ENCODE data around the gene CHDH.

The CHDH gene

GRCh38 chr3:53824795-53825194, 21.4 kb downstream of the CHDH start:
- in situ Hi-C loops (cut with MboI; ENCODE audit: low sequenced_read_pairs): no loop called here
- H3K27me3 ChIP-seq (ENCODE audit: low read depth): no peaks in the 10 kb centered on the region

GRCh38 chr3:53823956-53824657, 22.1 kb downstream of the CHDH start:
- peaks cover 12% of the 10 kb centered on the region for H3K36me3 ChIP-seq (replicated peaks)
- in situ Hi-C loops (cut with MboI; ENCODE audit: low sequenced_read_pairs): no loop called here
- H3K27me3 ChIP-seq (ENCODE audit: low read depth): no peaks in the 10 kb centered on the region
- no peak overlapping the region for H3K4me3 ChIP-seq
- no peaks in the 10 kb centered on the region for H3K4me1 ChIP-seq
- DNase-seq (ENCODE audit: low spot score in 2 of 2): no peak
- no peaks in the 10 kb centered on the region for H3K9me3 ChIP-seq

More at GRCh38 chr3:53824795-53825194, 21.4 kb downstream of the CHDH start:
- peaks cover 5% of the 10 kb centered on the region for H3K36me3 ChIP-seq (replicated peaks)
- no peaks in the 10 kb centered on the region for H3K4me1 ChIP-seq
- no peaks in the 10 kb centered on the region for H3K9me3 ChIP-seq
- DNase-seq (ENCODE audit: low spot score in 2 of 2): no peak
- H3K4me3 ChIP-seq: no peak overlapping the region

GRCh38 chr3:53823026-53823955, 22.9 kb downstream of the CHDH start:
- Histone ChIP-seq H3K4me3 (no peak overlapping the region), H3K9me3 (no peaks in the 10 kb centered on the region), H3K4me1 (no peaks in the 10 kb centered on the region), H3K27me3 (ENCODE audit: low read depth) (no peaks in the 10 kb centered on the region), H3K36me3 (replicated peaks) (peaks cover 16% of the 10 kb centered on the region)
- in situ Hi-C loops (cut with MboI; ENCODE audit: low sequenced_read_pairs): no loop called here
- no peak for DNase-seq (ENCODE audit: low spot score in 2 of 2)

- peaks cover 19% of the 10 kb centered on the region for H3K36me3 ChIP-seq (replicated peaks)
- no peaks in the 10 kb centered on the region for H3K27me3 ChIP-seq (ENCODE audit: low read depth)
- DNase-seq (ENCODE audit: low spot score in 2 of 2): no peak
- in situ Hi-C loops (cut with MboI; ENCODE audit: low sequenced_read_pairs): no loop called here
- no peak overlapping the region for H3K4me3 ChIP-seq
- H3K9me3 ChIP-seq: no peaks in the 10 kb centered on the region
- H3K4me1 ChIP-seq: no peaks in the 10 kb centered on the region
Observed at GRCh38 chr3:53822331-53822741, 23.9 kb downstream of the CHDH start.

- H3K4me3 ChIP-seq: no peak overlapping the region
- no peaks in the 10 kb centered on the region for H3K9me3 ChIP-seq
- no peaks in the 10 kb centered on the region for H3K27me3 ChIP-seq (ENCODE audit: low read depth)
- no peaks in the 10 kb centered on the region for H3K4me1 ChIP-seq
- DNase-seq (ENCODE audit: low spot score in 2 of 2): no peak
- in situ Hi-C loops (cut with MboI; ENCODE audit: low sequenced_read_pairs): no loop called here
- H3K36me3 ChIP-seq (replicated peaks): peaks cover 19% of the 10 kb centered on the region
Observed at GRCh38 chr3:53821631-53822121, 24.5 kb downstream of the CHDH start.

- in situ Hi-C loops (cut with MboI; ENCODE audit: low sequenced_read_pairs): no loop called here
- Histone ChIP-seq H3K27me3 (ENCODE audit: low read depth) (no peaks in the 10 kb centered on the region), H3K36me3 (replicated peaks) (peaks cover 19% of the 10 kb centered on the region), H3K4me1 (no peaks in the 10 kb centered on the region), H3K9me3 (no peaks in the 10 kb centered on the region), H3K4me3 (no peak overlapping the region)
- DNase-seq (ENCODE audit: low spot score in 2 of 2): no peak
Observed at GRCh38 chr3:53820756-53821580, 25.3 kb downstream of the CHDH start.

GRCh38 chr3:53820084-53820483, 26.1 kb downstream of the CHDH start:
- DNase-seq (ENCODE audit: low spot score in 2 of 2): no peak
- Histone ChIP-seq H3K4me3 (no peak overlapping the region), H3K4me1 (no peaks in the 10 kb centered on the region), H3K27me3 (ENCODE audit: low read depth) (no peaks in the 10 kb centered on the region), H3K36me3 (replicated peaks) (peaks cover 19% of the 10 kb centered on the region), H3K9me3 (no peaks in the 10 kb centered on the region)
- in situ Hi-C loops (cut with MboI; ENCODE audit: low sequenced_read_pairs): no loop called here

GRCh38 chr3:53819163-53819868, 26.9 kb downstream of the CHDH start:
- H3K27me3 ChIP-seq (ENCODE audit: low read depth): no peaks in the 10 kb centered on the region
- no peak overlapping the region for H3K4me3 ChIP-seq
- in situ Hi-C loops (cut with MboI; ENCODE audit: low sequenced_read_pairs): no loop called here
- no peaks in the 10 kb centered on the region for H3K9me3 ChIP-seq
- H3K36me3 ChIP-seq (replicated peaks): peaks cover 19% of the 10 kb centered on the region
- DNase-seq (ENCODE audit: low spot score in 2 of 2): no peak
- no peaks in the 10 kb centered on the region for H3K4me1 ChIP-seq

GRCh38 chr3:53818221-53819162, 27.7 kb downstream of the CHDH start:
- no peak for DNase-seq (ENCODE audit: low spot score in 2 of 2)
- no peaks in the 10 kb centered on the region for H3K4me1 ChIP-seq
- H3K4me3 ChIP-seq: no peak overlapping the region
- in situ Hi-C loops (cut with MboI; ENCODE audit: low sequenced_read_pairs): no loop called here
- no peaks in the 10 kb centered on the region for H3K27me3 ChIP-seq (ENCODE audit: low read depth)
- no peaks in the 10 kb centered on the region for H3K9me3 ChIP-seq
- peaks cover 19% of the 10 kb centered on the region for H3K36me3 ChIP-seq (replicated peaks)

- in situ Hi-C loops (cut with MboI; ENCODE audit: low sequenced_read_pairs): no loop called here
- Histone ChIP-seq H3K9me3 (no peaks in the 10 kb centered on the region), H3K27me3 (ENCODE audit: low read depth) (no peaks in the 10 kb centered on the region), H3K4me3 (no peak overlapping the region), H3K36me3 (replicated peaks) (peaks cover 19% of the 10 kb centered on the region), H3K4me1 (no peaks in the 10 kb centered on the region)
- no peak for DNase-seq (ENCODE audit: low spot score in 2 of 2)
Observed at GRCh38 chr3:53817809-53818208, 28.4 kb downstream of the CHDH start.

GRCh38 chr3:53817211-53817610, 29.0 kb downstream of the CHDH start:
- H3K9me3 ChIP-seq: no peaks in the 10 kb centered on the region
- no peaks in the 10 kb centered on the region for H3K27me3 ChIP-seq (ENCODE audit: low read depth)
- in situ Hi-C loops (cut with MboI; ENCODE audit: low sequenced_read_pairs): no loop called here
- no peaks in the 10 kb centered on the region for H3K4me1 ChIP-seq
- peaks cover 19% of the 10 kb centered on the region for H3K36me3 ChIP-seq (replicated peaks)
- H3K4me3 ChIP-seq: no peak overlapping the region
- DNase-seq (ENCODE audit: low spot score in 2 of 2): no peak

GRCh38 chr3:53816425-53816824, 29.8 kb downstream of the CHDH start:
- peaks cover 19% of the 10 kb centered on the region for H3K36me3 ChIP-seq (replicated peaks)
- in situ Hi-C loops (cut with MboI; ENCODE audit: low sequenced_read_pairs): no loop called here
- no peak overlapping the region for H3K4me3 ChIP-seq
- no peak for DNase-seq (ENCODE audit: low spot score in 2 of 2)
- H3K9me3 ChIP-seq: no peaks in the 10 kb centered on the region
- H3K4me1 ChIP-seq: no peaks in the 10 kb centered on the region
- no peaks in the 10 kb centered on the region for H3K27me3 ChIP-seq (ENCODE audit: low read depth)

Measured in HAP-1 (cell line).